ENCODE data around the gene ADGRL3.

The ADGRL3 gene

GRCh38 chr4:61877266-61877665, 677.1 kb downstream of the ADGRL3 start:
- no peaks in the 10 kb centered on the region for H3K9me2 ChIP-seq (replicated peaks; ENCODE audit: insufficient read depth, low read length)
- H3F3A ChIP-seq (ENCODE audit: insufficient read depth), result no peaks in the 10 kb centered on the region
- H3K4me3 ChIP-seq (ENCODE audit: insufficient read depth, low read length, poor library complexity, severe bottlenecking), result no peak overlapping the region
- no peak overlapping the region for H3K27ac ChIP-seq (ENCODE audit: low read depth, low read length)
- no peak overlapping the region for H3K9ac ChIP-seq (ENCODE audit: low read length)
- H3K27me3 ChIP-seq (ENCODE audit: low read length), result no peaks in the 10 kb centered on the region
- no peaks in the 10 kb centered on the region for H3K36me3 ChIP-seq (ENCODE audit: low read length)
- H2AFZ ChIP-seq (ENCODE audit: low read depth, low read length, severe bottlenecking), result peak overlapping the region; percentile 19
- no peaks in the 10 kb centered on the region for H3K79me2 ChIP-seq (ENCODE audit: insufficient read depth, low read length)
- no peak overlapping the region for H3K4me2 ChIP-seq (ENCODE audit: low read depth, low read length, poor library complexity, severe bottlenecking)
- TF ChIP-seq EZH2phosphoT487 (conservative IDR thresholded peaks at IDR 0.05; ENCODE audit: low read length) (no peak), CTCF (IDR thresholded peaks at IDR 0.05; ENCODE audit: insufficient read depth, low read length, poor library complexity, severe bottlenecking) (no peak)
- no peaks in the 10 kb centered on the region for H4K20me1 ChIP-seq (ENCODE audit: low read depth, low read length)
- no peaks in the 10 kb centered on the region for H3K9me3 ChIP-seq (ENCODE audit: insufficient read depth, low read length)

GRCh38 chr4:61877893-61878292, 677.8 kb downstream of the ADGRL3 start:
- no peak overlapping the region for H3K27ac ChIP-seq (ENCODE audit: low read depth, low read length)
- H3K36me3 ChIP-seq (ENCODE audit: low read length), result no peaks in the 10 kb centered on the region
- H4K20me1 ChIP-seq (ENCODE audit: low read depth, low read length), result no peaks in the 10 kb centered on the region
- H3K4me2 ChIP-seq (ENCODE audit: low read depth, low read length, poor library complexity, severe bottlenecking), result no peak overlapping the region
- no peak for TF ChIP-seq EZH2phosphoT487 (conservative IDR thresholded peaks at IDR 0.05; ENCODE audit: low read length)
- no peak for TF ChIP-seq CTCF (IDR thresholded peaks at IDR 0.05; ENCODE audit: insufficient read depth, low read length, poor library complexity, severe bottlenecking)
- H3K4me3 ChIP-seq (ENCODE audit: insufficient read depth, low read length, poor library complexity, severe bottlenecking), result no peak overlapping the region
- no peaks in the 10 kb centered on the region for H3F3A ChIP-seq (ENCODE audit: insufficient read depth)
- no peaks in the 10 kb centered on the region for H3K27me3 ChIP-seq (ENCODE audit: low read length)
- no peaks in the 10 kb centered on the region for H3K9me3 ChIP-seq (ENCODE audit: insufficient read depth, low read length)
- H2AFZ ChIP-seq (ENCODE audit: low read depth, low read length, severe bottlenecking), result no peak overlapping the region
- H3K79me2 ChIP-seq (ENCODE audit: insufficient read depth, low read length), result no peaks in the 10 kb centered on the region
- no peaks in the 10 kb centered on the region for H3K9me2 ChIP-seq (replicated peaks; ENCODE audit: insufficient read depth, low read length)
- no peak overlapping the region for H3K9ac ChIP-seq (ENCODE audit: low read length)

DNA sequence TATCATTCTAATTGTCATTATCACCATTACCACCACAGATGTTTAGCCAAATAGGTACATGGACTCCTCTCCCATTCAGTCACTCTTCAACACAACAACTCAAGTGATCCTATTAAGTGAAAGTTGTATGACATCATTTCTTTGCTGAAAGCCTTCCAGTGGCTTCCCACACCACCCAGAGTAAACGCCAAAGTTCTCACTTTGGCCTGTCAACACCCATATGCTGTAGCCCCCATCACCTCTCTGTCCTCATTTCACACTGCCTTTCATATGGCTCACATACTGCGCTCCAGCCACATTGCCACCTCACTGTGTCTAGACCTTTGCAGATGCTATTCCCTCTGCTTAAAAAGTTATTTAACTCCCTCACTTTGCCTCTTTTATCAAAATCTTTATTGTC, 682.3 kb downstream of the ADGRL3 start:
- no peak for TF ChIP-seq CTCF (IDR thresholded peaks at IDR 0.05; ENCODE audit: insufficient read depth, low read length, poor library complexity, severe bottlenecking)
- TF ChIP-seq EZH2phosphoT487 (conservative IDR thresholded peaks at IDR 0.05; ENCODE audit: low read length), result no peak
- H3K4me2 ChIP-seq (ENCODE audit: low read depth, low read length, poor library complexity, severe bottlenecking), result no peak overlapping the region
- H3K79me2 ChIP-seq (ENCODE audit: insufficient read depth, low read length), result no peaks in the 10 kb centered on the region
- no peaks in the 10 kb centered on the region for H4K20me1 ChIP-seq (ENCODE audit: low read depth, low read length)
- no peaks in the 10 kb centered on the region for H3K9me3 ChIP-seq (ENCODE audit: insufficient read depth, low read length)
- H3K9me2 ChIP-seq (replicated peaks; ENCODE audit: insufficient read depth, low read length), result no peaks in the 10 kb centered on the region
- H3K9ac ChIP-seq (ENCODE audit: low read length), result no peak overlapping the region
- H3F3A ChIP-seq (ENCODE audit: insufficient read depth), result no peaks in the 10 kb centered on the region
- H3K36me3 ChIP-seq (ENCODE audit: low read length), result no peaks in the 10 kb centered on the region
- no peaks in the 10 kb centered on the region for H3K27me3 ChIP-seq (ENCODE audit: low read length)
- no peak overlapping the region for H3K4me3 ChIP-seq (ENCODE audit: insufficient read depth, low read length, poor library complexity, severe bottlenecking)
- no peak overlapping the region for H2AFZ ChIP-seq (ENCODE audit: low read depth, low read length, severe bottlenecking)
- no peak overlapping the region for H3K27ac ChIP-seq (ENCODE audit: low read depth, low read length)
